Cardiac fibroblast (primary cell): Measurements from ENCODE around the gene BRD4.

Experiments
- DNase-seq, 2 donors: peaks; one replicate each; pipeline versions ENCODE4 v3.0.0 to v3.0.0-alpha.2; 2010; ENCODE audit warnings: low read depth in 2 of 2
- H3K4me3 ChIP-seq, 2 donors: replicated peaks in 1 of 2; 1 replicate in 1 of 2; 2 replicates in 1 of 2; pipeline ENCODE4 v1.5.1; 2011; ENCODE audit warnings: low read depth in 2 of 2, low read length in 2 of 2, mild to moderate bottlenecking in 2 of 2, moderate library complexity in 1 of 2
- CTCF ChIP-seq: IDR thresholded peaks from one replicate; pipeline ENCODE4 v1.5.1; 2011; ENCODE audit warnings: low read depth, mild to moderate bottlenecking, low read length, inconsistent platforms

The BRD4 gene

GRCh38 chr19:15374796-15375440, 42.6 kb upstream of the BRD4 start:
- peak in 1 of 2 donors; percentile 33 for DNase-seq
- no peak for TF ChIP-seq CTCF
- H3K4me3 ChIP-seq, result no peak overlapping the region

- DNase-seq, result no peak
- TF ChIP-seq CTCF, result no peak
- no peak overlapping the region for H3K4me3 ChIP-seq
These were observed 41.8 kb upstream of the BRD4 start for GRCh38 chr19:15374105-15374651.

GRCh38 chr19:15373644-15374043, 41.3 kb upstream of the BRD4 start:
- no peak for TF ChIP-seq CTCF
- no peak for DNase-seq

DNA sequence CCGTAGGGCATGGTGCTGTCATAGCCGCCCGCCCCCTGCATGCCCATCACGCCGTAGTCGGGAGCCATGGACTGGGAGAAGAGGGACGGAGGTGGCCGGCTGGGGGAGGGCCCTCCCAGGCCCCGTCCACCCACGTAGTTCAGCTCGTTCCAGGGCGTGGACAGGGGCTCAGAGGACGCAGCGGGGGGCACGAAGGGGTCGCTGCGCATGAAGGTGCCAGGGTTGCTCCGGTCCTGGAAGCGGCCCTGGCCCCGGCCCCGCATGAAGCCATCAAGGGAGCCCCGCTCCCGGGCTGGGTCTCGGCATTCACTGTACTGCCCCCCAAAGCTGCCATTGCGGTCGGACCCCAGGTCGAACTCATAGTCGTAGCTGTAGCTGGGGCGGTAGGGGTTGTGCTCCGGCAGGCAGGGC, 40.6 kb upstream of the BRD4 start:
- DNase-seq, result no peak
- TF ChIP-seq CTCF, result no peak
- H3K4me3 ChIP-seq, result no peak overlapping the region

More at GRCh38 chr19:15373644-15374043, 41.3 kb upstream of the BRD4 start:
- no peak overlapping the region for H3K4me3 ChIP-seq

- DNase-seq, result no peak
- TF ChIP-seq CTCF, result no peak
These were observed 40.1 kb upstream of the BRD4 start for GRCh38 chr19:15372470-15372869.

DNA sequence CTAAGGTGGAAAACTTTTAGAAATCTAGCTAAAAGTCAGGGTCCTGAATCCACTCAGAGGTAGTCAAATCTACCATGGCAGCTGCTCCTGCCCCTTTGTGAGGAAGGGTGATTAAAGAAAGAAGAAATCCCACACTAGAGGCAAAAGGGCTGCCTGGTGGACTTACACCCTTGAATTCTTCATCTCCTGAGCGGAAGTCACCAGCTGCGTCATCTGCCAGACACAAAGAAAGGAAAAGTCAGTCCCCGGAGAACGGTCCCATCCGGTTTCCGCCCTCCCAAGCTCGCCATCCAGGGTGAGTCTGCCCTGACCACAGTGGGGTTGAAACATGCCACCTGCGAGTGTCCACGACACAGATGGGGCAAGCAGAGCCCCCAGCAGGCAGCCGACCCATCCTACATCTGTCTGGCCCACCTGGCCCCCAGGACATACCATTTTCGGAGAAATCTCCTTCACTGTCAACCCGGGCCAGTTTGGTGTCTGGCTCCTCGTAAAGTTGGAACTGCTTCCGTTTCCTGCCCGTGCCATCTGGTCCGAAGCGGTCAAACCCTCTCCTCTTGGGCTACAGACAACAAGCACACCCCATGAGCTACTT, 39.5 kb upstream of the BRD4 start:
- no peak overlapping the region for H3K4me3 ChIP-seq
- TF ChIP-seq CTCF, result no peak
- no peak for DNase-seq

More at GRCh38 chr19:15372470-15372869, 40.1 kb upstream of the BRD4 start:
- H3K4me3 ChIP-seq, result no peak overlapping the region
